HFFc6 (cell line): Measurements from ENCODE around the gene P2RX7. TPM values are rescaled to one million over a fixed set of nuclear protein-coding genes. Genes with fewer than 3 reads are reported as not detected.

Source experiments
- DNase-seq: peaks from one replicate; pipeline ENCODE4 v3.0.0-alpha.2; 2018
- H3K27ac Mint-ChIP-seq: 2 replicates; pipeline ENCODE4 v1.8.0; 2020; ENCODE audit warnings: mild to moderate bottlenecking, mixed read lengths
- H3K27me3 Mint-ChIP-seq: 2 replicates; pipeline ENCODE4 v1.8.0; 2021; ENCODE audit warnings: mild to moderate bottlenecking, moderate library complexity, mixed read lengths; ENCODE audit not compliant: insufficient read depth
- H3K36me3 Mint-ChIP-seq: 2 replicates; pipeline ENCODE4 v1.8.0; 2021; ENCODE audit warnings: low read depth, mixed read lengths
- H3K4me1 Mint-ChIP-seq: 2 replicates; pipeline ENCODE4 v1.8.0; 2020; ENCODE audit warnings: low read depth, mixed read lengths
- H3K4me3 Mint-ChIP-seq: 2 replicates; pipeline ENCODE4 v1.8.0; 2020; ENCODE audit warnings: mild to moderate bottlenecking, moderate library complexity, mixed read lengths
- H3K9me3 Mint-ChIP-seq: 2 replicates; pipeline ENCODE4 v1.8.0; 2020; ENCODE audit warnings: mild to moderate bottlenecking, mixed read lengths
- CTCF ChIP-seq: fragments of 200-600 bp; sonication (generic); IDR thresholded peaks from 2 replicates; pipeline ENCODE4 v1.5.0; 2021; ENCODE audit warnings: antibody characterized with exemption, mild to moderate bottlenecking
- total RNA-seq, 6 experiments: library from RNA; stranded (reverse); fragmentation: NEBNext Ultra II Directional; extraction: Animal tissue kit (Norgen Biotek cat#: 25700); gene quantifications; 2 replicates in 1 of 6; 3 replicates in 5 of 6; pipeline ENCODE4 v1.2.3, GENCODE V29; 2021

The P2RX7 gene
- total RNA-seq, 6 experiments from 2014 or later: 0.17 to 0.32 (median 0.24) TPM

- Mint-ChIP-seq H3K4me3 (no peak overlapping the region), H3K4me1 (no peaks in the 10 kb centered on the region), H3K9me3 (peaks cover 5% of the 10 kb centered on the region; the same call in 1 of the 2 replicates), H3K36me3 (peaks cover 3% of the 10 kb centered on the region; the same call in 1 of the 2 replicates), H3K27me3 (peaks cover 2% of the 10 kb centered on the region; the same call in 1 of the 2 replicates), H3K27ac (no peak overlapping the region)
- TF ChIP-seq CTCF: no peak
- DNase-seq: no peak
Measured at GRCh38 chr12:121182222-121182893, 49.7 kb downstream of the P2RX7 start.

GRCh38 chr12:121184425-121184824 is 51.7 kb downstream of the P2RX7 start:
- H3K27me3 Mint-ChIP-seq: peaks cover 2% of the 10 kb centered on the region; the same call in 1 of the 2 replicates
- peaks cover 5% of the 10 kb centered on the region; the same call in 1 of the 2 replicates for H3K9me3 Mint-ChIP-seq
- no peak for TF ChIP-seq CTCF
- peaks cover 3% of the 10 kb centered on the region for H3K4me1 Mint-ChIP-seq
- H3K36me3 Mint-ChIP-seq: peaks cover 3% of the 10 kb centered on the region; the same call in 1 of the 2 replicates
- DNase-seq: no peak
- H3K4me3 Mint-ChIP-seq: no peak overlapping the region
- no peak overlapping the region for H3K27ac Mint-ChIP-seq

- TF ChIP-seq CTCF: no peak
- H3K27ac Mint-ChIP-seq: no peak overlapping the region
- H3K9me3 Mint-ChIP-seq: peaks cover 5% of the 10 kb centered on the region; the same call in 1 of the 2 replicates
- H3K4me1 Mint-ChIP-seq: peaks cover 11% of the 10 kb centered on the region
- no peak for DNase-seq
- peaks cover 3% of the 10 kb centered on the region; the same call in 1 of the 2 replicates for H3K36me3 Mint-ChIP-seq
- H3K27me3 Mint-ChIP-seq: no peaks in the 10 kb centered on the region
- H3K4me3 Mint-ChIP-seq: no peak overlapping the region
Measured at GRCh38 chr12:121184984-121185889, 52.6 kb downstream of the P2RX7 start.

GRCh38 chr12:121186826-121187225 is 54.1 kb downstream of the P2RX7 start:
- H3K36me3 Mint-ChIP-seq: peaks cover 3% of the 10 kb centered on the region; the same call in 1 of the 2 replicates
- DNase-seq: no peak
- no peak overlapping the region for H3K27ac Mint-ChIP-seq

More at GRCh38 chr12:121186826-121187225, 54.1 kb downstream of the P2RX7 start:
- Mint-ChIP-seq H3K27me3 (no peaks in the 10 kb centered on the region), H3K4me3 (no peak overlapping the region), H3K9me3 (peaks cover 5% of the 10 kb centered on the region; the same call in 1 of the 2 replicates), H3K4me1 (peaks cover 27% of the 10 kb centered on the region)
- no peak for TF ChIP-seq CTCF
